ENCODE data around the gene AKAP9.
A peak's percentile ranks its signal among the peaks of the same experiment; 100 is the strongest.
"Not testable (repeated sequence)": the region's sequence is repeated elsewhere in the genome, so short reads cannot be mapped to it uniquely, and the experiment has no call there.

Gene AKAP9

DNA sequence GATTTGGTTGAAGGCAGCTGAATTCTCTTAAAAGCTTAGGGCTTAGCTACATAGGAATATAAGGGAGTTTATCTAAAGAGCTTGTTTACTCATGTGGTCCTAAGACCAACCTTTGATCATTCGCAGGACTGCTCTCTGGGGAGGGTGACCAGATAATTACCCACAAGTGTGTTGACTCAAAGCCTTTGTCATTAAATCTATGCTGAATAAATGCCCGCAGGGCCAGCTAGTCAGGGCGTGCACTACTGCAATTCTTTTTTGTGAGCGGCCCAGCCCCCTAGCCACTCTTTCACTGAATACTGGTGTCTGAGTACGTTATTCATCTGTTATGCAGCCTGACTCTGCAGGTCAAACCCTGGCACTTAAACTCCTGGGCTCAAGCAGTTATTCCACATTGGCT is 69.6 kb downstream of the AKAP9 start:
- DNase-seq (ENCODE audit: low read depth, low spot score): peak; percentile 49

DNA sequence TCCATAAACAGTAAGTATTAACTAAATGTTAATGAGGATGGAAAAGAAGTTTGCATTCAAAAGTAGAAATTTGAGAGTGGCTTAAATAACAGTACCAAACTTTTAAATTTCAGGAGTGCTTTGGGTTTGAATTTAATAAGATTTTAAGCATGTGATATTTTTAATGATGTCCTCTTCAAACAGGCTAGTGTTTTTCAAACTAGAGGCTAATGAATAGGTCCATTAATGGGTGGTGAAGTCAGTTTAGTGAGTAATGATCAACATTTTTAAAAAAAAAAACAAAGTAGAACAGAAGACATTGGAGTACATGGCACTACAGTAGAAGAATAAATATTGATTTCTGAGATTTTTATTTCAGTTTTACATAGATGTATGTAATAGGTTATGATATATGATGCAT is 72.9 kb downstream of the AKAP9 start:
- DNase-seq (ENCODE audit: low read depth, low spot score): no peak

DNA sequence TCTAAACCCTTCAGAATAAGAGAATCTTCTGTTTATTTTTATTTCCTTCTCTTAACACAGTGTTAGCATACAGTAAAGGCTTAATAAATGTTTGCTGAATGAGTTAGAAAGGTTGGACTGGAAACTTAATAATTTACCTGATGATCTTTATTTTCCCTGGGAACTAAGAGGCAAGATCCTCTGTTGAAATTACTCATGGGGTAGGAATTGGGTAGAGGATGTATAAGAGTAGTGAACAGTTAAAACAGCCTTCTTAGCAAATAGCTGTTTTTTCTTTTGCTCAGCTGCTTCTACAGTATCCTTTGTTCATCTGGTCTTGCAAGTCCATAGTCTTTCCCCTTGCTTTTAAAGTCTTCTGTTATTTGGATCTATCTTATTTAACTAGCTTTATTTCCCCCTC is 80.0 kb downstream of the AKAP9 start:
- DNase-seq (ENCODE audit: low read depth, low spot score): no peak

DNA sequence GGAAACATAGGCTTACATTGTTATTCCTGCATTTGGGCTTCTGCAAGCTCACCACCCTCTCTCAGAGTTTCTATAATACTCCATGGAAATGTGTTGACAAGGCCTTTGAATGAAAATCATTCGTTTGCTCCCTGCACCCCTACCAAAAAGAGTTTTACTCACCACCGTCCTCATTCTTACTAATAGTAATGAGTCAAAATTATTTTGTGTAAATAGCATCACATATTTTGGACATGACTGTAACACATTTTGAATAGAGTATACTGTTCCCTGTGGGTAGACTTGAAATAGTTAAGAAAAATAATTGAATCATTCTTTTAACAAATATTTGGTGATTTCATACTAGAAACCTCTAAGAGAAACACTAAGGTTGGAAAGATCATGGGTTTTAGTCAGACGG is 84.6 kb downstream of the AKAP9 start:
- no peak for DNase-seq (ENCODE audit: low read depth, low spot score)

DNA sequence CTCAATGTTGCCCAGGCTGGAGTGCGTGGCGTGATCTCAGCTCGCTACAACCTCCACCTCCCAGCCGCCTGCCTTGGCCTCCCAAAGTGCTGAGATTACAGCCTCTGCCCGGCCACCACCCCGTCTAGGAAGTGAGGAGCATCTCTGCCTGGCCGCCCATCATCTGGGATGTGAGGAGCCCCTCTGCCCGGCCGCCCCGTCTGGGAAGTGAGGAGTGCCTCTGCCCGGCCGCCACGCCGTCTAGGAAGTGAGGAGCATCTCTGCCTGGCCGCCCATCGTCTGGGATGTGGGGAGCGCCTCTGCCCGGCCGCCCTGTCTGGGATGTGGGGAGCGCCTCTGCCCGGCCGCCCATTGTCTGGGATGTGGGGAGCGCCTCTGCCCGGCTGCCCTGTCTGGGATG is 86.0 kb downstream of the AKAP9 start:
- not testable (repeated sequence) for DNase-seq (ENCODE audit: low read depth, low spot score)

DNA sequence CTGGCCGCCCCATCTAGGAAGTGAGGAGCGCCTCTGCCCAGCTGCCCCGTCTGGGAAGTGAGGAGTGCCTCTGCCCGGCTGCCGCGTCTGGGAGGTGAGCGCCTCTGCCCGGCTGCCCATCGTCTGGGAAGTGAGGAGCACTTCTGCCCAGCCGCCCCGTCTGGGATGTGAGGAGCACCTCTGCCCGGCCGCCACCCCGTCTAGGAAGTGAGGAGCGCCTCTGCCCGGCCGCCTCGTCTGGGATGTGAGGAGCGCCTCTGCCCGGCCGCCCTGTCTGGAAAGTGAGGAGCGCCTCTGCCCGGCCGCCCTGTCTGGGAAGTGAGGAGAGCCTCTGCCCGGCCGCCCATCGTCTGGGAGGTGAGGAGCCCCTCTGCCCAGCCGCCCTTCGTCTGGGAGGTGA is 86.5 kb downstream of the AKAP9 start:
- DNase-seq (ENCODE audit: low read depth, low spot score): not testable (repeated sequence)

DNA sequence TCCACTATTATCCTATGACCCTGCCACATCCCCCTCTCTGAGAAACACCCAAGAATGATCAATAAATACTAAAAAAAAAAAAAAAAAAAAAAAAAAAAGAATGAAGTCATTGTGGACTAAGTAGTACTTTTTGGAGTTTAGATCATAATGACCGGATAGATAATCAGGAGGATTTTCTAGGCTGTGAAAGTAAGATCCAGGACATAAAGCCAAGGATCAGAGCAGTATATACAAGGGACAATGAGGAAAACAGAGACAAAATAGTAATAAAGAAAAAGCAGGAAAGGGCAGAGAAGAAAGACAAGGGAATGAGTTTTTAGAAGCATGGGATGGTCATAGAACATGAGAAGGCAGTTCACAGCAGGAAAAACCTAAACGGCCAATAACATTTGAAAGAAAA is 87.6 kb downstream of the AKAP9 start:
- no peak for DNase-seq (ENCODE audit: low read depth, low spot score)

DNA sequence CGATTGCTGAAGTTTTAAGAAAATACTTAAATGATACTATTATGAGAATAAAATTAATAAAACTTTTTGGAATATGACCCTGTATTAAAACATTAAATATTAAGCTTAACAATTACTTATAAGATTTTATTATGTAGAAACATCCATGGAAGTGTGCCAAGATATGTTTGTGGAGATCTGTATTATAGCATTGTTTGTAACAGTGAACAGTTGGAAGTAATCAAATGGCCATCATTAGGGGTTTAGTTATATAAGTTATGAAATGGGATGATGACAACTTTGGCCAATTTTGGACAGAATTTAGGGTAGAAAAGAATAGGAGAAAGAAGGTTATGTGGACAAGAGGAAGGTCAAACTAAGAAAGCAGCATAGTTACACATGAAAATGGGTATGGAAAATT is 88.0 kb downstream of the AKAP9 start:
- DNase-seq (ENCODE audit: low read depth, low spot score): no peak

DNA sequence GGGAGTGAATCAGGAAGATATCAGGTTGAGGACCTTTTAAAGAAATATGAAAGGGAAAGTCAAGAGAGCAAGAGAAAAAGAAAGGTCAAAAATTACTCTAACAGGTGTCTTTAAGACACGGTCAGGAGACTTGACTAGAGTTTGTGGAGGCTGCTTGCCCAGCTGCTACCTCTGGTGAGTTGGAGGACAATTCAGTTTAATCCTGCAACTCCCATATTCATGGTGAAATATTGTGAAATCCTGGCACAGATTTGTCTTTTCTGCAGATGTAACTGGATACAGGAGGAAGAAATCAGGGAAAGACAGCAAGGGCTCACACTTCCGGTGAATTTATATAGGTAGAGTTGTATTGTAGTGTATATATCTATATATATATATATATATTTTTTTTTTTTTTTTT is 93.5 kb downstream of the AKAP9 start:
- no peak for DNase-seq (ENCODE audit: low read depth, low spot score)

DNA sequence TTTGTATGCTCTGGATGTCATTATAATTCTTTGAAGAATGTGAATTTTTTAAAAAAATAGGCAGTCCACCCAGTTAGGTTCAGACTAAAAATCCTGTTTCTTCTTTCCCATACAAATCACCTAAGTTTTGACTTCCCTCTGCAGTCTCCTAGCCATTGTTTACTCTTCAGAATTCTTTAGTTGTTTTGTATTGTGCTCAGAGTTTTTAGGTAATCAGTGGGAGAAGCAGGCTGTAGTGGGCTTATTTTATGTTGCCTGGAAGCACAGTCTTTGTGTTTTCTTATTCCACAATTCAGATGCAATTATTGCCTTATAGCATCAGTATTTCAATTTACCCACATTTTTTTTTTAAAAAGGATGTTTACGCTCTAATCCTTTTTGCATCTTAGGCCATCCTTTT is 94.9 kb downstream of the AKAP9 start:
- no peak for DNase-seq (ENCODE audit: low read depth, low spot score)

DNA sequence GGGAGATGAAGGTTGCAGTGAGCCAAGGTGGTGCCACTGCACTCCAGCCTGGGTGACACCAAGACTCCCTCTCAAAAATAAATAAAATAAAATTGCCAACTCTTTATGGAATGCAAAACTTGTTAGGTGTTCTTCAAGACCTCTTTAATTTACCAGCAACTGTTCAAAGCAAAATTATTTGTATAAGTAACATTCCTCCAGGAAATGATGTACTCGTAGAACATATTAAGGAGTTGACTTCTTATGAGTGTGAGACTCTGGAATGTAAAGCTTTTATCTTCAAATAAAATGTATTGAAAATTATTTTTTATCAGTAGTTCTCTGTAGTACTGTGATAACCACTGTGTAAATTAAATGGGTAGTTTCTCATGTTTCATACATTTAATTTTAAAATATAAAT is 99.2 kb downstream of the AKAP9 start:
- no peak for DNase-seq (ENCODE audit: low read depth, low spot score)

DNA sequence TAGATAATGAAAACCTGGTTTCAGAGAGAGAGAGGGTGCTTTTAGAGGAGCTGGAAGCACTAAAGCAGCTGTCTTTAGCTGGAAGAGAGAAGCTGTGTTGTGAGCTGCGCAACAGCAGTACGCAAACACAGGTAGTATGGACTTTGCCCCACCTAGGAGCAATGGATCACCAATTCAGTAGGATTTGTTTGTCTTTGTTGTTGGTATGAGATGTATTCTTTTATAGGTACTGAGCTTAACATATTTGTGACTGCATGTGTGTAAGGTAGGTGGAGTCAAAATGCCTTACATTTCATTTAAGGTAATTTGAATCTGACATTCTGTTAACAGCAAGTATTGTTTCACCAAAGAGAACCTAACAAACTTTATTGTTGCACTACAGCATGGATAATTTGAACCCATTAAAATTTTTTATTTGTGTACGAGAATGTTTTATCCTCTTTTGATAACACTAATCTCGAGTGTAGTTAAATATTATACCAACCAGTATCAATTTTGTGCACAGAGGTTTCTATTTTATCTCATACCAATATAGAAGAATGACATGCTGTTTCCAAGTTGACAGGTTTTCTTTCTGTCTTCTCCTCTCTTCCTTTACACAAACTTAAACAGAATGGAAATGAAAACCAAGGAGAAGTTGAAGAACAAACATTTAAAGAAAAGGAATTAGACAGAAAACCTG is 101.5 kb downstream of the AKAP9 start:
- DNase-seq (ENCODE audit: low read depth, low spot score): no peak

DNA sequence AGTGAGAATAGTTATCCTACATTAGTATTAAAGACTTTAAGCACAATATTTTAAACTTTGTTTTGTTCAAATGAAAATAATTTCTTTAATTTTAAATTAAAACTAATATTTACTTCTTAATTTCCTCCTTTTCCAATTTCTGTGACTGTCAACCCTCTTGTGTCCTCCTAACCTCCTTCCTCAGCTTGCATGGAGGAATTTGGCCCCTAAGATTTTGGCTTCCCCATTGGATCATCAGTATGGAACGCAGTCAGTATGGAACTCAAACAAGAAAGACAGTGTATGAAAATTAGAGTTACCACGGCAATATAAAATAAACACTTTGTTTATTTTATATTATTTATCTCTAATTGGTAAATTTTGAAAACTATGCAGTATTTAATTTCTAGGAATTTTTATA is 102.4 kb downstream of the AKAP9 start:
- no peak for DNase-seq (ENCODE audit: low read depth, low spot score)

DNA sequence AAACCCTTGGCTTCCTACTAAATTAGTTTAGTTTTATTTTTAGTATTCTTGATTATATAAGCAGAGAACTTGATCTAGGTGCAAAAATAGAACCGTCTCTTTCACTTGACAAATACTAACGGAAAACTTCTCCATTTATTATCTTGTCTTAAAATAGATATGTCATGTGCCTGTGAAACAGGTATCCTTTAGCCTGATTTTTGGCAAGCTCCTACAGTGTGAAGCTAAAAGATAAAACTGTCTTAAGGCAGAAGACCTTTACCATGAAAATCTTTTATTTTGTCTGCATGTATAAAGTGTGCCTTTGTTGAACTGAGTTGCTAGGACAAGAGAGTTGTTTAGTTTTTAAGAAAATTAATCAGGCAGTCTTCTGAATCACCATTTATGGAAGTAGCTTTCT is 103.0 kb downstream of the AKAP9 start:
- no peak for DNase-seq (ENCODE audit: low read depth, low spot score)

DNA sequence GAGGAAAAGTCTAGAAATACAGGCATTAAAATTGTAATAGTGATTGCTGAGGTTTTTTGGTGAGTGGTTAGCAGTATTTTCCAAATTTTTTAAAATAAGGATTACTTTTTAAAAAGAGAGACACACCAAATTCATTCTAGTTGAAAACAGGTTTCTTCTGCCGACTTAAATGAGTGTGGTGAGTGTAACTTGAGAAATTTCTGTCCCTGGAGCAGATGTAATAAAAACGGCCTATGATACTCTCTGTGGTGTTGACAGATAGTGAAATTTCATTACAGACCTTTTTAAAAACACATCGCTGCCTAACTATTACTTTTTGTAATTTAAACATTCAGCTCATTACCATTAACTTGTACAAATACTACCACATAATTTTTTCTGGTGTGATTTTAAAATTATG is 103.5 kb downstream of the AKAP9 start:
- no peak for DNase-seq (ENCODE audit: low read depth, low spot score)

DNA sequence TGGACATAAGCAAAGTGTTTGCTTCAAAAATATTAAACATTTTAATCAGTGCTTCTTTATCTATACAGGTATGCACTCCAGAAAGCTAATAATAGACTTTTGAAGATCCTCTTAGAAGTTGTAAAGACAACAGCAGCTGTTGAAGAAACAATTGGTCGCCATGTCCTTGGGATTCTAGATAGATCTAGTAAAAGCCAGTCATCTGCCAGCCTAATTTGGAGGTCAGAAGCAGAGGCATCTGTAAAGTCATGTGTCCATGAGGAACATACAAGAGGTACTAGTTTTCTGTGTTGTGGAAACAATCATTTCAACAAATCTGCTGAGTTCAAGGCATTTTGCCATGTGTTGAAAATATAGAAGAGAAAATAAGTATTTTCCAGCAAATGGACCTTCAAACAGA is 104.3 kb downstream of the AKAP9 start:
- no peak for DNase-seq (ENCODE audit: low read depth, low spot score)

DNA sequence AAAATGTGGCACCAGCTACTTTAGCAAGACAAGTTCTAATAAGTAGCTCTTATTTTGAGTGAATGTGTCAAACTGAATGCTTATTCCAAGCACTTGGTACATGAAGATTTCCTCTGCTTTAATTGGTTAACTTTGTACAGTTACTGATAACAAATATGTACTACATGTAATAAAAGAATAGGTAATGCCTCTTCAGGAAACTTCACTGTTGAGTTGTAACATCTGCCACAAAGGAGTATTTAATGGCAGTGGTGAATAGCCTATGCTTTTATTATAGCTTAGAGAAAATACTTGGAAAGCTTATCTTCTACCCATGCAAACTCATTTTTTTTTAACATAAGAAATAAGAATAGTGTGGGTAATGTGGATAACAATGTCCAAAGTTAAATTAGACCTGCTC is 111.0 kb downstream of the AKAP9 start:
- DNase-seq (ENCODE audit: low read depth, low spot score): no peak

DNA sequence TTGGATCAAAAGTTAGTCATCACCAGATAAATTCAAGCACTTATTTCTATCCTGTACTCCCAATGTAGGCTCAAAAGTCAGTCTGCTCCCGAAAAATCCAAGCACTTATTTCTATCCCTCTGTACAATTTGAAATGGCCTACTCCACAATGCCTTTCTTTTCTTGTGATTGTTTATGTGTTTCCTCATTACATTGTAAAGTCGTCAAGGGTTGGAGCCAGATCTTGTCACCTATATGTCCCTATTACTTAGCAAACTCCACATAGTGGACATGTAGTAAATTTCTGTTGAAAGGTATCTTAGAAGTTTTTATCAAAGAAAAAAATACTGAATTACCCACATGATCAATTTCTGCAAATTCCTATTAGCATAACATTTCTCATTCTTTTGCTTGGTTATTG is 111.5 kb downstream of the AKAP9 start:
- DNase-seq (ENCODE audit: low read depth, low spot score): no peak

DNA sequence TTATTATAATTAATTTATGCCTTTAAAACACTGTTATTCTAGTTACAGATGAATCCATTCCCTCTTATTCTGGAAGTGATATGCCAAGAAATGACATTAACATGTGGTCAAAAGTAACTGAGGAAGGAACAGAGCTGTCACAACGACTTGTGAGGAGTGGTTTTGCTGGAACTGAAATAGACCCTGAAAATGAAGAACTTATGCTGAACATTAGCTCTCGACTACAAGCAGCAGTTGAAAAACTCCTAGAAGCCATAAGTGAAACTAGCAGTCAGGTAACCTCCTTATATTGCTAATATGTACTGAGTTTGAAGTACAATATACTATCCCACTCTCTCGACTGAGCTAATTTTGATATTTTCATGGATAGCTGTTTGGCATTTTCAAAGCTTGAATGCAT is 112.0 kb downstream of the AKAP9 start:
- DNase-seq (ENCODE audit: low read depth, low spot score): no peak

DNA sequence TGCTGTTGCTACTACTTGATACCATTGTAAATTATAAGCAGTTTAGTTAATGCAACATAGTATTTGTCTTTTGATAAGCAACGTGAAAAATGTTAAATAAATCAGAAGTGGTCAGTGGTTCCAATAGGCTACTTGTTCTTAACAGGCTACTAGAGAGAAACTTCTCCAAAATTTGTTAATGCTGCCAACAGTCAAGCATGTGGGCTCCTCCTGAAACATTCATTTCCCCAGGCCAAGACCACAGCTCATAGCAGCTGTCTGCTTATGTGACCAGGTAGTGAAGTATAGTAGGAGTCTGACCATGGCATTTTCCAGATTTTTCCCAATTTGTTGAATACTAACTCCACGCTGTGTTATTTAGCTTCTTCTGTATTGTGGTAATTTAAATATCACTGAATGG is 112.7 kb downstream of the AKAP9 start:
- no peak for DNase-seq (ENCODE audit: low read depth, low spot score)

DNA sequence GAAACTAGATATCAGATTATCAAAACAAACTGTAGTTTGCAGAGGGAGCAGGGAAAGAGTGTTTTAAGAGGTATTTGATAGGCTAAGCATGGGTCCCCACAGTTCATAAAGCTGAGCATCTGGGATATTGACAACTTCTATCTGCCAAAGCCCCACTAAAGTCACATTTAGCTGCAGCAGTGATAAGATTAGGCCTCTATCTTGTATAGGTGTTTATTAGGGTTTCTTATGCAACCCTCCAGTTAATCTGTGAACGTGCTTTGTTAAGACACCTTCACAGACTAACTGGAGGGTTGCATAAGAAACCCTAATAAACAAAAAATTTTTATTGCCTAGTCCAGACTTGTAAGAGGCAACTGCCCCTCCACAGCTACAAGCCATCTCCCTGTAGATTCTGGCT is 115.6 kb downstream of the AKAP9 start:
- no peak for DNase-seq (ENCODE audit: low read depth, low spot score)

DNA sequence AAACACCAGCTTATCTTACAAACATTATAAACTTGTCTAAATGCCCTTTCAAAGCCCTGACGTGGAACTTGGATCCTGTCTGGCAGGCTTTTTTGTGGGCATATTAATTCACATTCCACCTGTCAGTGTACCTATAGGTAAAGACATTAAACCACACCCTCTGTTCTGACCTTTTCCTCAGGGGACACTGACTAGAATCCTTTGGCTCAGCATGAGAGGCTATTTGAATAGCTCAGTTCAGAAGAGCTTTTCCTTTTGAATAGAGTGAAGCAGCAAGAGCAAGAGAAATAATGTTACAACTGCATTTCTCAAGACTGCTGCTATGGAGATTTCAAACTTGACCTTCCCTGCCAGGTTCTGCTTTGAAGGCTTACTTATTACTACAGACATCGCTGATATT is 116.7 kb downstream of the AKAP9 start:
- peak; percentile 10 for DNase-seq (ENCODE audit: low read depth, low spot score)

DNA sequence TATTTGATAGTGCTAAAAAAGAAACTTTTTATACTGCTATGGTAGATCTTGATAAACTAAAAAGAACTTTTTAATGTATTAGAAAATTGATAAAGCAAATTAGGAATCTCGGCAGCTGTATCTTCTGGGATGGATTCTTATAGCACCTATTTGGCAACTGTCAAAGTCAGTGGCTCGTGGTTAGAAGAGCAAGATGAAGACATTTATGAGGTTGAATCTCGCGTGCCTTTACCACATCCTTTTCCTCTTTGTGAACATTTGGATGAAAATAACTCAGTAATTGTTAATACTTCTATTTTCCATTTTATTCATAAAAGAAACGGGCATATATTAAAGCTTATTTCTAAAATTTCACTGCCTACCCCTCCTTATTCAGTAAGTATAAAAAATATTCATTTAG is 117.4 kb downstream of the AKAP9 start:
- DNase-seq (ENCODE audit: low read depth, low spot score): no peak

DNA sequence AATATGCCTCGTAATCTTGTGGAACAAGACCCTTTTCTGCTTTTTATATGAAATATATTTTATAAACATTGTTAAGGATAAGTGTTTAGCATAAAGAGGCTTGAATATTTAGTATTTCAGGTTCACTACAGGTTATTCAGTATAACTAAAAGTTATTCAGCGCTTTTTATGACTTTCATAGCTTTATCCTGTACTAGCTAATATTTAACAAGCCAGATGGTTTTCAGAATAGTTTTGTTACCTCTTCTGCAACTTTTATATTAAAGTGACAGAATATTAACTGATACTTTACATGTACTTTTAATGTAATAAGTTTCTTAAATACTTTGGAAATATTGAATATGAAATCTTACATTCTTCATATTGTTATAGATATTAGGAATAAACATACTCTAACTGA is 118.2 kb downstream of the AKAP9 start:
- no peak for DNase-seq (ENCODE audit: low read depth, low spot score)

All from ELF-1 (cell line).